Subcutaneous adipose tissue (tissue), 4 donors: ENCODE results near the gene TK2. TPM values are rescaled to one million over a fixed set of nuclear protein-coding genes. Genes with fewer than 3 reads are reported as not detected.

ENCODE experiments used
- total RNA-seq, 4 donors: library from RNA; depleted of rRNA; stranded (reverse); fragments of >200 nt; gene quantifications; one replicate each; pipeline ENCODE4 v1.1.0, GENCODE V29; 2016
- TF ChIP-seq, protein P1 (sequence below): fragments of 450-650 bp; IDR thresholded peaks from one replicate; pipeline ENCODE4 v1.5.1; 2016; ENCODE audit warnings: low read depth, mild to moderate bottlenecking, control low read depth, antibody characterized with exemption, moderate library complexity

Gene TK2
- 100 to 1,000 TPM in 2 of 4 donors, 10 to 100 TPM in 2; 63.6 to 118 (median 92.4) TPM for total RNA-seq

DNA sequence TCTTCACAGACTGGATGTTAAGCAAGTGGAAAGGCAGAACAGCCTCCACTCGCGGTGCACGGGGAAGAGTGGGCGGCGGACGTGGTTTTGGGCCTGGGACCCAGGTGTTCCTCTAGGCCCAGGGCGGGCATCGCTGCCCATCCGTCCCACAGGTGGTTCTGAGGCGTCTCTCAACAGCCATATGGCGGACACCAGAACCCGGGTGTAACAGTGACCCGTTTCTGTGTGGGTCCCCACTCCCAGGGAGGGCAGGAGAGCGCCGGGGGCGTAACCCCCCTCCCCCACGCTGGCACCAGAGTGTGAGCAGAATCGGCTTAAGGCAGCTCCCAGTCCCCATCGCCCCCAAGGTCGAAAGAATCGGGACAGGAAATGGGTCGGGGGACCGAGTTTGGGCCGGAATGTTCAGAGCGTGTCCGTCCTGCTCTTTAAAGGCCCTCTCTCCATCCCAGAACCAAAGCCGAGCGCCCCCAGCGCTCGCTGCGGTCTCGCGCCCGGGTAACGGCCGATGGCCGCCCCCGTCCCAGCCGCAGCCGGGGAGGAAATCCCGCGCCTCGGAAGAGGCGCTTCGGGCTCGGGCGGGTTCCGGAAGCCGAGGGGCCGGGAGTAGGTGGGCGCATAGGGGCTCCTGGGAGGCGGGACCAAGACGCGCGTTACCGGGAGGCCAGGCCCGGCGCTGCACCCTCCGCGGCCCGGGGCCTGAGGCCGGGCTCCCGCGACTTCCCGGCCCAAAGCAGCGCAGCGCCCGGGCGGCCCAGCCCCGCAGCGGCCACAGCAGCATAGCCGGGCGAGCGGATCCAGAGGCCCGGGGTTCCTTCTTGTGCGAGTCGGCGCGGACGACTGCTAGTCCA is at the start of gene TK2:
TK2 (minus strand) TSS at position 839 of the 848 bp plus-strand sequence; CDS start at position 778, 61 bp downstream.
- TF ChIP-seq, protein P1, sequence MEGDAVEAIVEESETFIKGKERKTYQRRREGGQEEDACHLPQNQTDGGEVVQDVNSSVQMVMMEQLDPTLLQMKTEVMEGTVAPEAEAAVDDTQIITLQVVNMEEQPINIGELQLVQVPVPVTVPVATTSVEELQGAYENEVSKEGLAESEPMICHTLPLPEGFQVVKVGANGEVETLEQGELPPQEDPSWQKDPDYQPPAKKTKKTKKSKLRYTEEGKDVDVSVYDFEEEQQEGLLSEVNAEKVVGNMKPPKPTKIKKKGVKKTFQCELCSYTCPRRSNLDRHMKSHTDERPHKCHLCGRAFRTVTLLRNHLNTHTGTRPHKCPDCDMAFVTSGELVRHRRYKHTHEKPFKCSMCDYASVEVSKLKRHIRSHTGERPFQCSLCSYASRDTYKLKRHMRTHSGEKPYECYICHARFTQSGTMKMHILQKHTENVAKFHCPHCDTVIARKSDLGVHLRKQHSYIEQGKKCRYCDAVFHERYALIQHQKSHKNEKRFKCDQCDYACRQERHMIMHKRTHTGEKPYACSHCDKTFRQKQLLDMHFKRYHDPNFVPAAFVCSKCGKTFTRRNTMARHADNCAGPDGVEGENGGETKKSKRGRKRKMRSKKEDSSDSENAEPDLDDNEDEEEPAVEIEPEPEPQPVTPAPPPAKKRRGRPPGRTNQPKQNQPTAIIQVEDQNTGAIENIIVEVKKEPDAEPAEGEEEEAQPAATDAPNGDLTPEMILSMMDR: no peak

- TF ChIP-seq, protein P1: no peak
Observed at GRCh38 chr16:66598111-66598510, 48.2 kb upstream of the TK2 start.

- TF ChIP-seq, protein P1: no peak
Observed at GRCh38 chr16:66596986-66597848, 47.3 kb upstream of the TK2 start.

- TF ChIP-seq, protein P1: no peak
Observed at GRCh38 chr16:66594739-66595138, 44.8 kb upstream of the TK2 start.

DNA sequence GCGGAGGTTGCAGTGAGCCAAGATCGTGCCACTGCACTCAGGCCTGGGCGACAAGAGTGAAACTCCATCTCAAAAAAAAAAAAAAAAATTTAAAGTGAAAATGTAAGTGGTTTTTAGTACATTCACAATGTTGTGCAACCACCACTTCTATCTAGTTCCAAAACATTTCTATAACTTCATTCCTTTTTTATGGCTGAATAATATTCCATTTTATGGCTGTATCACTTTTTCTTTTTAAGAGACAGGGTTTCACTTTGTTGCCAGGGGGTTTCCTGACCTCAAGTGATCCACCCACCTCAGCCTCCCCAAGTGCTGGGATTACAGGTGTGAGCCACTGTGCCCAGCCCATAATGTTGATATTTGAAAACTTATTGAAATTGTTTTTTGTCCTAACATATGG is 42.9 kb upstream of the TK2 start:
- TF ChIP-seq, protein P1: no peak

DNA sequence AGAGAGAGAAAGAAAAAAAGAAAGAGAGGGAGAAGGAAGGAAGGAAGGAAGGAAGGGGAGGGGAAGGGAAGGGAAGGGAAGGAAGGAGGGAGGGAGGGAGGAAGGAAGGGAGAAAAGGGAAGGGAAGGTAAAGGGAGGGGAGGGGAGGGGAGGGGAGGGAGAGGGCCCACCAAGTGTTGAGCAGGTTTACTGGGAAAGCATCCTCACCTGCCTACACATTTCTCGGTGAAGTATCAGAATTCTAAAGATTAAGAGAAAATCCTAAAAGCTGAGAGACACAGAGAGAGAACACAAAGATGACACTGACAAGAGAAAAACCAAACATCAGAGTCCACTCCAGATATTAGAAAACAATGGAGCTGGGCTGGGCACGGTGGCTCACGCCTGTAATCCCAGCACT is 42.3 kb upstream of the TK2 start:
- TF ChIP-seq, protein P1: no peak

DNA sequence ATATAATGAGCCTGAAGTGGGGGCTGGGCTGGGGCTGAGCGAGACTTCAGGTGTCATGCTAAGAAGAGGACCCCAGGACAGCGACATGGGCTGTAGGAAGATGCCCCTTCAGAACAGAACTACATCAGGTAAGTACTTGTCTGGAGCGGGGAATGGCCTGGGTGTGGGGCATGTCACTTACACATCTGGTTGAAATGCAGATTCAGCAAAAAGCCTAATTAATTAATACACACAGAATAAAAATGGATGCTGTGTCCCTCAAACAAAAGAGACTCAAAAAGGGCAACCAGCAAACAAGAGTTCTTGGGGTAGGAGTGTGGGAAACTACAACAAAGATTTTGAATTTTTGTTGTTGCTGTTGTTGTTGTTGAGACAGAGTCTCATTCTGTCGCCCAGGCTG is 41.1 kb upstream of the TK2 start:
- TF ChIP-seq, protein P1: no peak
